ENCODE results near the gene SYNE2.

DNA sequence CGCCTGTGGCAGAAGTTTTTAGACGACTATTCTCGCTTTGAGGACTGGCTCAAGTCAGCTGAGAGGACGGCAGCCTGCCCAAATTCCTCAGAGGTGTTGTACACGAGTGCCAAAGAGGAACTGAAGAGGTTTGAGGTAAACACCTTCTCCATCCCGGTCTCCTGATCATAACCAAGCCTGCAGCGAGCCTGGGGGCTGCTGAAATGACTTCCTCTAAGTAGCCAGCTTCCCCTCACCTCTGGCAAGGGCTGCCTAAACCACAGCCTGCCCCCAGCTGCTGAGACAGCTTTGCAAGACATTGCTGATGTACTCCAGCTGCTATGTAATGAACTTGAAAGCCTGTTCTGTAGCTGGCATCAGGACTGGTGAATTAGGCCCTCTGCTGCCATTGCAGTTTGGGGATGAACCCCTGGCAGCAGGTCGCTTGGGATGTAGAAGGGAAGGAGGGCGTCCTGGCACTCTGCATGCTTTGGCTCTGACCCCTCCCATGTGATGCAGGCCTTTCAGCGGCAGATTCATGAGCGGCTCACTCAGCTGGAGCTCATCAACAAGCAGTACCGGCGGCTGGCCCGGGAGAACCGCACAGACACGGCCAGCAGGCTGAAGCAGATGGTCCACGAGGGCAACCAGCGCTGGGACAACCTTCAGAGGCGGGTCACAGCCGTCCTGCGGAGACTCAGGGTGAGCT, 356.8 kb downstream of the SYNE2 start:
- peak in 1 of 2 donors; percentile 72 for TF ChIP-seq POLR2AphosphoS5 (IDR thresholded peaks at IDR 0.05; ENCODE audit: insufficient read depth in 1 of 2, low read depth in 1 of 2)
- TF ChIP-seq, protein P1, sequence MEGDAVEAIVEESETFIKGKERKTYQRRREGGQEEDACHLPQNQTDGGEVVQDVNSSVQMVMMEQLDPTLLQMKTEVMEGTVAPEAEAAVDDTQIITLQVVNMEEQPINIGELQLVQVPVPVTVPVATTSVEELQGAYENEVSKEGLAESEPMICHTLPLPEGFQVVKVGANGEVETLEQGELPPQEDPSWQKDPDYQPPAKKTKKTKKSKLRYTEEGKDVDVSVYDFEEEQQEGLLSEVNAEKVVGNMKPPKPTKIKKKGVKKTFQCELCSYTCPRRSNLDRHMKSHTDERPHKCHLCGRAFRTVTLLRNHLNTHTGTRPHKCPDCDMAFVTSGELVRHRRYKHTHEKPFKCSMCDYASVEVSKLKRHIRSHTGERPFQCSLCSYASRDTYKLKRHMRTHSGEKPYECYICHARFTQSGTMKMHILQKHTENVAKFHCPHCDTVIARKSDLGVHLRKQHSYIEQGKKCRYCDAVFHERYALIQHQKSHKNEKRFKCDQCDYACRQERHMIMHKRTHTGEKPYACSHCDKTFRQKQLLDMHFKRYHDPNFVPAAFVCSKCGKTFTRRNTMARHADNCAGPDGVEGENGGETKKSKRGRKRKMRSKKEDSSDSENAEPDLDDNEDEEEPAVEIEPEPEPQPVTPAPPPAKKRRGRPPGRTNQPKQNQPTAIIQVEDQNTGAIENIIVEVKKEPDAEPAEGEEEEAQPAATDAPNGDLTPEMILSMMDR (IDR thresholded peaks at IDR 0.05) = no peak

Data from vagina (tissue), 2 donors.